ENCODE data around the gene AFF3. TPM values are rescaled to one million over a fixed set of nuclear protein-coding genes. Genes with fewer than 3 reads are reported as not detected.

Gene AFF3
- total and polyA plus RNA-seq, 2 of the 4 experiments (the other 2 are of a cell fraction), result 12.9 to 14.3 TPM

- dilution Hi-C loops (cut with HindIII; ENCODE audit: low sequenced_read_pairs, unreplicated experiment) (no loop called here), intact Hi-C loops (cut with micrococcal nuclease) (no loop called here), in situ Hi-C loops (cut with MboI; ENCODE audit: low sequenced_read_pairs) (loop anchor here (25.0 kb wide), 1 partner anchor 872 kb away; no protein-coding TSS in a partner anchor)
- Histone ChIP-seq H3K23ac (ENCODE audit: low read depth, low read length) (no peak overlapping the region), H4K8ac (ENCODE audit: low read depth in 2 of 2, low read length in 2 of 2) (no peak overlapping the region), H3K36me3 (ENCODE audit: control insufficient read depth, insufficient read depth, low read length) (no peaks in the 10 kb centered on the region), H3K4me2 (ENCODE audit: low read depth, low read length) (no peak overlapping the region), H4K91ac (ENCODE audit: insufficient read depth, low read depth, low read length) (no peak overlapping the region), H2BK20ac (ENCODE audit: low read depth, low read length) (no peak overlapping the region), H3K27ac (ENCODE audit: insufficient read depth, low read length) (no peak overlapping the region), H3K9me3 (ENCODE audit: control insufficient read depth, insufficient read depth, low read length) (no peaks in the 10 kb centered on the region), H2BK120ac (ENCODE audit: low read depth, low read length) (no peak overlapping the region), H3K4me3 (ENCODE audit: insufficient read depth, low read depth, low read length) (no peak overlapping the region), H4K5ac (ENCODE audit: low read depth, low read length) (no peak overlapping the region), H3K27me3 (ENCODE audit: control insufficient read depth, insufficient read depth, low read length) (peaks cover 13% of the 10 kb centered on the region), H2BK5ac (ENCODE audit: low read depth, low read length, poor library complexity, severe bottlenecking) (no peak overlapping the region), H3K9ac (ENCODE audit: low read depth, low read length) (no peak overlapping the region), H2AK5ac (ENCODE audit: low read depth, low read length) (no peak overlapping the region), H3K18ac (ENCODE audit: low read depth, low read length) (no peak overlapping the region), H4K20me1 (ENCODE audit: insufficient read depth, low read length) (no peaks in the 10 kb centered on the region), H2BK15ac (ENCODE audit: low read depth, low read length) (no peak overlapping the region), H3K9me1 (ENCODE audit: insufficient read depth, low read length) (no peaks in the 10 kb centered on the region), H3K4ac (ENCODE audit: low read depth, low read length) (no peak overlapping the region), H3K4me1 (ENCODE audit: control insufficient read depth, insufficient read depth, low read length) (no peaks in the 10 kb centered on the region), H3K56ac (ENCODE audit: extremely low read depth, insufficient read depth, low read length) (no peak overlapping the region), H2AK9ac (replicated peaks; ENCODE audit: low read depth, low read length, poor library complexity) (no peak overlapping the region), H3K14ac (replicated peaks; ENCODE audit: low read depth, low read length) (no peak overlapping the region), H2AFZ (replicated peaks; ENCODE audit: low read length, poor library complexity) (no peak overlapping the region), H3K79me1 (ENCODE audit: low read depth in 1 of 2, low read length in 2 of 2) (no peaks in the 10 kb centered on the region)
- ATAC-seq (ENCODE audit: low read depth) (no peak), DNase-seq (no peak)
- no CpG with 5 or more reads among the region's 4 CpGs for WGBS, 2 experiments (ENCODE audit: extremely low coverage in 2 of 2, insufficient read length in 1 of 2)
- POLR2A ChIA-PET (ENCODE audit: unreplicated experiment), result no interaction called here
- BruUV-seq (replicated peaks), result no TSS peak
- CTCF ChIA-PET, result interaction anchor here (0.9 kb wide), 1 partner anchor 70 kb away, joined by 7 read pairs; no protein-coding TSS in a partner anchor
- TF ChIP-seq RAD21 (IDR thresholded peaks at IDR 0.05; ENCODE audit: low read length), result no peak
- TF ChIP-seq SMC3 (IDR thresholded peaks at IDR 0.05; ENCODE audit: low read depth, low read length), result no peak
- TF ChIP-seq BHLHE40 (IDR thresholded peaks at IDR 0.05; ENCODE audit: low read depth, low read length), result no peak
- TF ChIP-seq RFX5 (IDR thresholded peaks at IDR 0.05; ENCODE audit: low read depth, low read length), result no peak
- no peak for TF ChIP-seq MXI1 (IDR thresholded peaks at IDR 0.05; ENCODE audit: borderline replicate concordance, low read depth, low read length)
- no peak for TF ChIP-seq POLR2A (IDR thresholded peaks at IDR 0.05; ENCODE audit: low read depth, low read length)
- no peak for TF ChIP-seq CHD1 (IDR thresholded peaks at IDR 0.05; ENCODE audit: low read depth, low read length)
- no peak for TF ChIP-seq CEBPB (IDR thresholded peaks at IDR 0.05; ENCODE audit: low read depth, low read length)
- no peak for TF ChIP-seq NFE2L2 (IDR thresholded peaks at IDR 0.05; ENCODE audit: low read depth, low read length)
Measured at GRCh38 chr2:99509387-99509786, 633.0 kb downstream of the AFF3 start.

All from IMR-90 (cell line).